ENCODE results near the gene ENOX1.

DNA sequence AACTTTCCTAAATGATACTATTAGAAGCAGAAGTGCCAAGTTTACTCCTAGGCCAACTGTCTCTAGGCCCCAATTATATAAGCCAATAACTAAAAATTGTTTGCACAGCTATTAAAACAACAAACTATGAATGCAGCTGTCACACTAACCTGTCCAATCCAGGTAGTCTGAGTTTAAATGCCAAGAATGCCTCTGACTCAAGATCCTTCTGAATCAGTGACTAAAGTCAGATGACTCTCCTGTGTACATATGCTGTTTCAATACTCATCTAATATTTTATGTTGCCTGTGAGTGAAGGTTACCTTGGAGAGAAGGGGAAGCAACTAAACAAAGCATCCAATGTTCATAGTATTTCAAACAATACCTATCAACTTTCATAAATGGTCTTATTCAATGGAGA, 257.0 kb downstream of the ENOX1 start:
- TF ChIP-seq FOSL1 (IDR thresholded peaks at IDR 0.05; ENCODE audit: insufficient read depth, low read depth, low read length) (no peak), RAD21 (IDR thresholded peaks at IDR 0.05 in 1 of 2, conservative IDR thresholded peaks at IDR 0.05 in 1 of 2; ENCODE audit: low read depth in 2 of 2, low read length in 2 of 2) (no peak), ZNF274 (IDR thresholded peaks at IDR 0.05; ENCODE audit: borderline replicate concordance, extremely low read depth, low read length) (no peak), POLR2A (IDR thresholded peaks at IDR 0.05; ENCODE audit: control extremely low read depth in 1 of 2, low read depth in 2 of 2, low read length in 2 of 2) (no peak), TAF1 (IDR thresholded peaks at IDR 0.05; ENCODE audit: low read depth, low read length) (no peak), RFX5 (IDR thresholded peaks at IDR 0.05; ENCODE audit: borderline replicate concordance, low read depth, low read length) (no peak), EZH2 (IDR thresholded peaks at IDR 0.05; ENCODE audit: low read depth, low read length, severe bottlenecking) (no peak), HDAC6 (IDR thresholded peaks at IDR 0.05; ENCODE audit: low read depth, low read length) (no peak), EP300 (IDR thresholded peaks at IDR 0.05; ENCODE audit: borderline replicate concordance in 1 of 2, low read depth in 2 of 2, low read length in 2 of 2) (no peak), SIX5 (IDR thresholded peaks at IDR 0.05; ENCODE audit: low read depth, low read length) (no peak), BACH1 (IDR thresholded peaks at IDR 0.05; ENCODE audit: low read length) (no peak)
- TF ChIP-seq, protein P1, sequence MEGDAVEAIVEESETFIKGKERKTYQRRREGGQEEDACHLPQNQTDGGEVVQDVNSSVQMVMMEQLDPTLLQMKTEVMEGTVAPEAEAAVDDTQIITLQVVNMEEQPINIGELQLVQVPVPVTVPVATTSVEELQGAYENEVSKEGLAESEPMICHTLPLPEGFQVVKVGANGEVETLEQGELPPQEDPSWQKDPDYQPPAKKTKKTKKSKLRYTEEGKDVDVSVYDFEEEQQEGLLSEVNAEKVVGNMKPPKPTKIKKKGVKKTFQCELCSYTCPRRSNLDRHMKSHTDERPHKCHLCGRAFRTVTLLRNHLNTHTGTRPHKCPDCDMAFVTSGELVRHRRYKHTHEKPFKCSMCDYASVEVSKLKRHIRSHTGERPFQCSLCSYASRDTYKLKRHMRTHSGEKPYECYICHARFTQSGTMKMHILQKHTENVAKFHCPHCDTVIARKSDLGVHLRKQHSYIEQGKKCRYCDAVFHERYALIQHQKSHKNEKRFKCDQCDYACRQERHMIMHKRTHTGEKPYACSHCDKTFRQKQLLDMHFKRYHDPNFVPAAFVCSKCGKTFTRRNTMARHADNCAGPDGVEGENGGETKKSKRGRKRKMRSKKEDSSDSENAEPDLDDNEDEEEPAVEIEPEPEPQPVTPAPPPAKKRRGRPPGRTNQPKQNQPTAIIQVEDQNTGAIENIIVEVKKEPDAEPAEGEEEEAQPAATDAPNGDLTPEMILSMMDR (IDR thresholded peaks at IDR 0.05; ENCODE audit: control extremely low read depth in 1 of 3, insufficient read depth in 1 of 3, low read depth in 1 of 3, low read length in 3 of 3): no peak

Measured in H1 (cell line).